ENCODE results near the gene CIB4.

The CIB4 gene

GRCh38 chr2:26573241-26573925 lies 67.8 kb downstream of the CIB4 start:
- no peak for TF ChIP-seq CTCF (IDR thresholded peaks at IDR 0.05; ENCODE audit: low read depth, low read length)
- Histone ChIP-seq H3K4me3 (ENCODE audit: low read depth, low read length) (no peak overlapping the region), H3K27me3 (ENCODE audit: insufficient read depth, low read depth, severe bottlenecking) (no peaks in the 10 kb centered on the region), H3K36me3 (no peaks in the 10 kb centered on the region), H3K9me3 (ENCODE audit: severe bottlenecking) (no peaks in the 10 kb centered on the region), H3K27ac (no peak overlapping the region)
- DNase-seq, result no peak

- TF ChIP-seq CTCF (IDR thresholded peaks at IDR 0.05; ENCODE audit: low read depth, low read length), result no peak
- Histone ChIP-seq H3K27me3 (ENCODE audit: insufficient read depth, low read depth, severe bottlenecking) (no peaks in the 10 kb centered on the region), H3K4me3 (ENCODE audit: low read depth, low read length) (no peak overlapping the region), H3K9me3 (ENCODE audit: severe bottlenecking) (no peaks in the 10 kb centered on the region), H3K36me3 (no peaks in the 10 kb centered on the region), H3K27ac (no peak overlapping the region)
- no peak for DNase-seq
Measured at GRCh38 chr2:26572591-26572990, 68.6 kb downstream of the CIB4 start.

DNA sequence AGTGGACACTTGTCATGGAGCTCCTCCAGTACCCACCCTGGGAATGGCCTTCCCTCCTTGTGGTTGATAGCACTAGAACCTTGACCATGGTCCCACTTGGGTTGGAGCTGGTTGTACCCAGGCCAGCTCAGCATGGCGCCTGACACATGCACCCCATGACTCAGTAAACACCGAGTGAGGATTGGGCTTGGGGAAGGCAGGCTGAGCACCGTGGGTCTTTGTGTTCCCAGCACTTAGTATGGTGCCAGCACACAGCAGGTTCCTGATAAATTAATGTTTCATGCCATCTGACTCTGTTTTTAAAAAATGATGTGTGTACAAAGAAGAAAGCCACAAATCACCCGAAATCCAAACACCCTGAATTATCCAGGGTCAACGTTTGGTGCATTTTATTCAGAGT lies 69.8 kb downstream of the CIB4 start:
- no peak for DNase-seq
- H3K27me3 ChIP-seq (ENCODE audit: insufficient read depth, low read depth, severe bottlenecking), result no peaks in the 10 kb centered on the region
- no peak for TF ChIP-seq CTCF (IDR thresholded peaks at IDR 0.05; ENCODE audit: low read depth, low read length)

GRCh38 chr2:26570083-26570430 lies 71.1 kb downstream of the CIB4 start:
- no peaks in the 10 kb centered on the region for H3K9me3 ChIP-seq (ENCODE audit: severe bottlenecking)
- H3K4me3 ChIP-seq (ENCODE audit: low read depth, low read length), result no peak overlapping the region
- DNase-seq, result no peak
- no peak overlapping the region for H3K27ac ChIP-seq
- no peaks in the 10 kb centered on the region for H3K36me3 ChIP-seq
- no peaks in the 10 kb centered on the region for H3K27me3 ChIP-seq (ENCODE audit: insufficient read depth, low read depth, severe bottlenecking)
- no peak for TF ChIP-seq CTCF (IDR thresholded peaks at IDR 0.05; ENCODE audit: low read depth, low read length)

More for the DNA sequence above, 69.8 kb downstream of the CIB4 start:
- H3K9me3 ChIP-seq (ENCODE audit: severe bottlenecking), result no peaks in the 10 kb centered on the region
- H3K36me3 ChIP-seq, result no peaks in the 10 kb centered on the region
- H3K4me3 ChIP-seq (ENCODE audit: low read depth, low read length), result no peak overlapping the region
- H3K27ac ChIP-seq, result no peak overlapping the region

- DNase-seq, result no peak
- Histone ChIP-seq H3K36me3 (no peaks in the 10 kb centered on the region), H3K27me3 (ENCODE audit: insufficient read depth, low read depth, severe bottlenecking) (no peaks in the 10 kb centered on the region), H3K4me3 (ENCODE audit: low read depth, low read length) (no peak overlapping the region), H3K9me3 (ENCODE audit: severe bottlenecking) (no peaks in the 10 kb centered on the region), H3K27ac (no peak overlapping the region)
- no peak for TF ChIP-seq CTCF (IDR thresholded peaks at IDR 0.05; ENCODE audit: low read depth, low read length)
Measured at GRCh38 chr2:26569216-26570082, 71.7 kb downstream of the CIB4 start.

Measured in WERI-Rb-1 (cell line).